Fibroblast of the aortic adventitia (primary cell): ENCODE measurements around the gene CCDC69. TPM values are rescaled to one million over a fixed set of nuclear protein-coding genes. Genes with fewer than 3 reads are reported as not detected.

Experiments used
- DNase-seq: peaks from one replicate; pipeline ENCODE4 v3.0.0-alpha.2; 2010; ENCODE audit warnings: low read depth
- H3K4me3 ChIP-seq: 2 replicates; pipeline ENCODE4 v1.5.1; 2011; ENCODE audit warnings: low read depth, mild to moderate bottlenecking, control low read depth, low read length, moderate library complexity
- CTCF ChIP-seq: IDR thresholded peaks from 2 replicates; pipeline ENCODE4 v1.5.1; 2011; ENCODE audit warnings: mild to moderate bottlenecking, low read length, control low read depth, inconsistent platforms; ENCODE audit not compliant: insufficient read depth
- total RNA-seq: library from RNA; depleted of rRNA; stranded (reverse); fragments of >200 nt; gene quantifications from 2 replicates; pipeline ENCODE4 v1.2.3, GENCODE V29; 2012; ENCODE audit warnings: low replicate concordance

The CCDC69 gene
- total RNA-seq, 1 donor = 1.5 TPM

GRCh38 chr5:151253605-151253950, 29.7 kb upstream of the CCDC69 start:
- peak overlapping the region; percentile 90 for H3K4me3 ChIP-seq
- TF ChIP-seq CTCF = no peak

GRCh38 chr5:151252762-151253604, 29.1 kb upstream of the CCDC69 start, which contains the start of gene GM2A:
TSS of gene GM2A (plus strand) at chr5:151253185. CDS start at chr5:151253217, 32 bp downstream.
- no peak for TF ChIP-seq CTCF
- H3K4me3 ChIP-seq = peak within 1 kb of the TSS; percentile 90
- DNase-seq = peak; percentile 99

More at GRCh38 chr5:151253605-151253950, 29.7 kb upstream of the CCDC69 start:
- no peak for DNase-seq

- DNase-seq = no peak
- no peak for TF ChIP-seq CTCF
- no peak overlapping the region for H3K4me3 ChIP-seq
Measured at GRCh38 chr5:151251621-151252020, 27.7 kb upstream of the CCDC69 start.

- TF ChIP-seq CTCF = no peak
- no peak for DNase-seq
- no peak overlapping the region for H3K4me3 ChIP-seq
Measured at GRCh38 chr5:151251001-151251551, 27.2 kb upstream of the CCDC69 start.

- H3K4me3 ChIP-seq = no peak overlapping the region
- no peak for TF ChIP-seq CTCF
- no peak for DNase-seq
Measured at GRCh38 chr5:151250346-151251000, 26.6 kb upstream of the CCDC69 start.

- DNase-seq = no peak
- H3K4me3 ChIP-seq = no peak overlapping the region
- TF ChIP-seq CTCF = no peak
Measured at GRCh38 chr5:151249281-151249680, 25.4 kb upstream of the CCDC69 start.
